IPS DF 19.7 (cell line): ENCODE measurements around the gene DCK.
"Not testable (repeated sequence)": the region's sequence is repeated elsewhere in the genome, so short reads cannot be mapped to it uniquely, and the experiment has no call there.

Experiments used
- DNase-seq: peaks from one replicate; pipeline ENCODE4 v3.0.0-alpha.2; 2013; ENCODE audit warnings: low read depth, low spot score

DCK gene

DNA sequence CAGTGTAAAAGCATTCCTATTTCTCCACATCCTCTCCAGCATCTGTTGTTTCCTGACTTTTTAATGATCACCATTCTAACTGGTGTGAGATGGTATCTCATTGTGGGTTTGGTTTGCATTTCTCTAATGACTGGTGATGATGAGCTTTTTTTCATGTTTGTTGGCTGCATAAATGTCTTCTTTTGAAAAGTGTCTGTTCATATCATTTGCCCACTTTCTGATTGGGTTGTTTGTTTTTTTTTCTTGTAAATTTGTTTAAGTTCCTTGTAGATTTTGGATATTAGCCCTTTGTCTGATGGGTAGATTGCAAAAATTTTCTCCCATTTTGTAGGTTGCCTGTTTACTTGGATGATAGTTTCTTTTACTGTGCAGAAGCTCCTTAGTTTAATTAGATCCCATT, 6.2 kb downstream of the DCK start:
- not testable (repeated sequence) for DNase-seq

DNA sequence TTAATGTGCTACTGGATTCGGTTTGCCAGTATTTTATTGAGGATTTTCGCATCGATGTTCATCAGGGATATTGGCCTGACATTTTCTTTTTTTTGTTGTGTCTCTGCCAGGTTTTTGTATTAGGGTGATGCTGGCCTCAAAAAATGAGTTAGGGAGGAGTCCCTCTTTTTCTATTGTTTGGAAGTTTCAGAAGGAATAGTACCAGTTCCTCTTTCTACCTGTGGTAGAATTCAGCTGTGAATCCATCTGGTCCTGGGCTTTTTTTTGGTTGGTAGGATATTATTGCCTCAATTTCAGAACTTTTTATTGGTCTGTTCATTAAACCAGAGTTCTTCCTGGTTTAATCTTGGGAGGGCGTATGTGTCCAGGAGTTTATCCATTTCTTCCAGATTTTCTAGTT, 7.9 kb downstream of the DCK start:
- DNase-seq = not testable (repeated sequence)

DNA sequence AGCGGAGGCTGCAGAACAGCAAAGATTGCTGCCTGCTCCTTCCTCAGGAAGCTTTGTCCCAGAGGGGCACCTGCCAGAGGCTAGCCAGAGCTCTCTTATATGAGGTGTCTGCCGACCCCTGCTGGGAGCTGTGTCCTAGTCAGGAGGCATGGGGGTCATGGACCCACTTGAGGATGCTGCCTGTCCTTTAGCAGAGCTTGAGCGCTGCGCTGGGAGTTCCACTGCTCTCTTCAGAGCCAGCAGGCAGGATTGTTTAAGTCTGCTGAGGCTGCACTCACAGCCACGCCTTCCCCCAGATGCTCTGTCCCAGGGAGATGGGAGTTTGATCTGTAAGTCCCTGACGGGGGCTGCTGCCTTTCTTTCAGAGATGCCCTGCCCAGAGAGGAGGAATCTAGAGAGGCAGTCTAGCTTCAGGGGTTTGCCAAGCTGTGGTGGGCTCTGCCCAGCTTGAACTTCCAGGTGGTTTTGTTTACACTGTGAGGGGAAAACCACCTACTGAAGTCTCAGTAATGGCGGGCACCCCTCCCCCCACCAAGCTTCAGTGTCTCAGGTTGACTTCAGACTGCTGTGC, 10.9 kb downstream of the DCK start:
- no peak for DNase-seq

DNA sequence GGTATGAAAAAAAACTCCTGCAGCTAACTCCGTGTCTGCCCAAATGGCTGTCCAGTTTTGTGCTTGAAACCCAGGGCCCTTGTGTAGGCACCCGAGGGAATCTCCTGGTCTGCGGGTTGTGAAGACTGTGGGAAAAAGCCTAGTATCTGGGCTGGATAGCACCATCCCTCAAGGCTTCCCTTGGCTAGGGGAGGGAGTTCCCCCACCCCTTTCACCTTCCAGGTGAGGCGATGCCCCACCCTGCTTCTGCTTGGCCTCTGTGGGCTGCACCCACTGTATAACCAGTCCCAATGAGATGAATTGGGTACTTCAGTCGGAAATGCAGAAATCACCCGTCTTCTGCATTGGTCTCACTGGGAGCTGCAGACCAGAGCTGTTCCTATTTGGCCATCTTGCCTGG, 11.6 kb downstream of the DCK start:
- DNase-seq = not testable (repeated sequence)

DNA sequence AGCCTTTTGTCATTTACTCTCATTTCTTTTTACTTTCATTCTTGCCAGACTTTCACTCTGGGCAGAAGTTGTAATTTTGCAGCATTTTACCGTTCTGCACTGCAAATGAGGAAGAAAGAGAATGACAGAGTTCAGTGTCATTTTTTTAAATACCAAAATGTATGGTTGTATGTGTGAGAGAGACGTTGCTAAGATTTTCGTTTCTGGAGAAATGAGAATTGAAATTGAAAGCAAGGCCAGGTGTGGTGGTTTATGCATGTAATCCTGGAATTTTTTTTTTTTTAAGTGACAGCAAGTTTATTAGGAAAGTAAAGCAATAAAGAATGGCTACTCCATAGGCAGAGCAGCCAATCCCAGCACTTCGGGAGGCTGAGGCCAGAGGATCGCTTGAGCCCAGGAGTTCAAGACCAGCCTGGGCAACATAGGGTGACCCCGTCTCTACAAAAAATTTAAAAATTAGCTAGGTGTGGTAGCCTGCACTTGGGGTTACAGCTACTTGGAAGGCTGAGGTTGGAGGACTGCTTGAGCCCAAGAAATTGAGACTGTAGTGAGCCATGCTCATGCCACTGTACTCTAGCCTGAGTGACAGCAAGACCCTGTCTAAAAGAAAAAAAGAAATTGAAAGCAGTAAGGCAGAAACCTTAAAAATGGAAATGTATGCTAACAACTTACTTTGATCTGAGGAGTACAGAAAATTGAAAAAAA, 12.9 kb downstream of the DCK start:
- no peak for DNase-seq

DNA sequence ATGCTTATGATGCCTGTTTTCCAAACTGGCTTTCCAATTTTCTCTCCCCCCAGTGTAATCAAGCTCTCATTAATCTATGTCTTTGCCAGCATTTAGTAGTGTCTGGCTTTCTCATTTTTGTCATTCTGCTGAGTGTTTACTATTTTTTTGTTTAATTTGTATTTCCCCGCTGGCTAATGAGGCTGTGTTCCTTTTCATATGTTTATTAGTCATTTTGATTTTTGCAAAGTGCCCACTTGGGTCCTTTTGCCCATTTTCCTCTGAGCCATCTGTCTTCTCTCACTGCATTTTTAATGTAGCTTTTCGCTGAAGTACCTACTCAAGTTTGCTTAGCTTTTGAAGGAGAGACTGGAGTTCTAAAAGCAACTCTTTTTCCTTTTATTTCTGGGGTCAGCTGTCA, 14.7 kb downstream of the DCK start:
- no peak for DNase-seq

DNA sequence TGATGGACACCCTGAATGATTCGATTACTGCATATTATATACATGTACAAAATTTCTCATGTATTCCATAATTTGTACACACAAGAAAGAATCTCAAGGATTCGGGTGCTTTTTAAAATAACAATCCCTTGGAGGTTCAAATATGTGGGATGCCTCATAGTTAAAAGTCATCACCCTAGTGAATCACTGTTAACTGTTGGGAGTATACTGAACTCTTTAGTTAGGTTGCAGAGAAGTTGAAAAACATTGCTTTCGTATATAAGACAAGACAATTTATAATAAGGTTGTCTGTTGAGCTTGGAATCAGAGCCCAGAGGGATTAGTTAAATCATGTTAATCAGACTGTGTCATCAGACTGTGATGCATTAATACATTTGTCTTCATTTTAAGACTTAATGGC, 15.6 kb downstream of the DCK start:
- DNase-seq = no peak

DNA sequence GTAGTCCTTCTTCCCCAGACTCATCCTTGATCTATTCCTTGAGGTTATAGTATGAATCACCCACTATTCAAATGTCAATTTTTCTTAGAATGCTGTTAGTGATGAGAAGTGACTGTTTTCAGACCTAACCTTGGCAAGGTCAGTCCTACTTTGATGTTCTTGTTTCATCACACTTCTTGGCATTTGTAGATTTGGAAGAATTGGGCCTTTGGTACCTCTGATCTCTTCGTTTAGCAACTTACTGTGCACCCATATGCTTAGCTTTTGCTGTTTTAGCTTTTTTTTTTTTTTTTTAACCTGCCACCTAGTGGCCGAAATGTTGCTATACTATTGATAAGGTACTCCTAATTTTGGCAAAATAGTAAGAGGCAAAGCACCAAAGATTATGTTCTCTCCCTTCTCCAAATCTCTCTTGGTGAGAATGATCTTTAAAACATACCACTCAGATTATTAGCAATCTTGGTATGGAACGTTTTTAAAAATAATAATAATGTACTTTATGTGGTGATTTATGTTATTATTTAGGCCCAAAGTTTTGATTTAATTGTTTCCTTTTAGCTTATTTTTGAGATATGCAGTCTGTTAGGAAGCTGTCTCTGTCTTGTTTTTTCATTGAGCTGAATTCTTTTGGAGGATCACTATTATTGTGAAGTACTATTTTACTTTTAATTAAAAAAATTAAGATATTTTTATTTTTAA, 16.6 kb downstream of the DCK start:
- no peak for DNase-seq

DNA sequence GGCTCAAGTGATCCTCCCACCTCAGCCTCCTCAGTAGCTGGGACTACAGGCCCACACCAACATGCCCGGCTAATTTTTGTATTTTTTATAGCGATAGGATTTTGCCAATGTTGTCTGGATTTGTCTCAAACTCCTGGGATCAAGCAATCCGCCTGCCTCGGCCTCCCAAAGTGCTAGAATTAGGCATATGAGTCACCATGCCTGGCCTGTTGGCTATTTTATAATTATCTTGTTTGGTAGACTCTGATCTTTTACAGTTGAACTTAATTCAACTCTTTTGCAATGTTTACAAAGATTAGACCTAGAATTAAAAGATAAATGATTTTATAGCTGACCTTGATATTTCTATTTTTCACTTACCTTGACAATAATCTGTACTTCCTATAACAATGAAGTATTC, 18.0 kb downstream of the DCK start:
- DNase-seq = no peak

DNA sequence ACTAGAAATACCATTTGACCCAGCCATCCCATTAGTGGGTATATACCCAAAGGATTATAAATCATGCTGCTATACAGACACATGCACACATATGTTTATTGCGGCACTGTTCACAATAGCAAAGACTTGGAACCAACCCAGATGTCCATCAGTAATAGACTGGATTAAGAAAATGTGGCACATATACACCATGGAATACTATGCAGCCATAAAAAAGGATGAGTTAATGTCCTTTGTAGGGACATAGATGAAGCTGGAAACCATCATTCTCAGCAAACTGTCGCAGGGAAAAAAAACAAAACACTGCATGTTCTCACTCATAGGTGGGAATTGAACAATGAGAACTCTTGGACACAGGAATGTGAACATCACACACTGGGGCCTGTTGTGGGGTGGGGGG, 23.9 kb downstream of the DCK start:
- not testable (repeated sequence) for DNase-seq

DNA sequence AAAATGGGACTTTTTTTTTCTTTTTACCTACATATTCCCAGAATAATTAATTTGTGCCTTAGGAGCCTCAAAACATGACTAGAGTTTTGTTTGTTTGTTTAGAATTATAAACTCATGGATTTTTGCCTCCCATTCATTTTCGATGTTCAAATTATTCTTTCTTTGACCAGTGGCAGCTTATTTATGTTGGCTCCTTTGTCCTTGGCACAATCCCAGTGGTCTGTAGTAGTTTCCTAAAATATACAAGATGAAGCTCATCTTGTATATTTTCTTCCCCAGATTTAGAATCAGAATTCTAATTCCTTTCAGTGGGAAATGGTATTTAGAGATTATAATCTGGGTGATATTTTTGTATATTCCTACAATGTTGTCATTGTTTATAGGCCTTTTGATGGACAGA, 27.2 kb downstream of the DCK start:
- no peak for DNase-seq

DNA sequence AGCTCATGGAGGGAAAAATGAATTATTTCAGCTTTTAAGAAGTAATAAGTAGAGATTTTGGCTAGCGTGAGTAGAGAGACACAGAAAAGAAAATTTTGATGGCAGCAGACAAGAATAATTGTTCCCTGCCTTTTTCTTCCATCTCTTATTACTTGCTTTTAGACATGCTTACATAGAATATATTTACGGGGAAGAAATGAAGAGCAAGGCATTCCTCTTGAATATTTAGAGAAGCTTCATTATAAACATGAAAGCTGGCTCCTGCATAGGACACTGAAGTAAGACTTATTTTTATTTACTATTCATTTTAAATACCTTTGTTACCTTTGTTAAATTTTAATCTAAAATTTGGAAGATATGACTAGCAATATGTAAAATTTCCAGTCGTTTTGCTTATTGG, 32.2 kb downstream of the DCK start:
- no peak for DNase-seq

DNA sequence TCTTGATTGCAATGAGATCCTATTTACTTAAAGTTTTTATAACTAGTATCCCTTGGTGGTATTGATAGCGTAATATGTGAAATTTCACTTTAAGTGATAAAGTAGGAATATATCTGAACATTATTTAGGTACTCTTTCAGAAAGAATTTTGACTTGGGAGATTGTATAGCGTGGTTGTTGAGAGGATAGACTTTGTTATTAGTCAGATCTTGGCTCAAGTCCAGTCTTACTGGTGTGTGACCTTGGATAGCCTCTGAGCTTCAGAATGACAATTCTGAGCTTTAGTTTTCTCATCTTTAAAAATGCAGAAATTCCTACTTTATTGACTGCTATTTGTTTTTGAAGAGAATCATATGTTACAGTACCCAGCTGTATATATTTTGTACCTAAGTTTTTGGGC, 32.6 kb downstream of the DCK start:
- no peak for DNase-seq

DNA sequence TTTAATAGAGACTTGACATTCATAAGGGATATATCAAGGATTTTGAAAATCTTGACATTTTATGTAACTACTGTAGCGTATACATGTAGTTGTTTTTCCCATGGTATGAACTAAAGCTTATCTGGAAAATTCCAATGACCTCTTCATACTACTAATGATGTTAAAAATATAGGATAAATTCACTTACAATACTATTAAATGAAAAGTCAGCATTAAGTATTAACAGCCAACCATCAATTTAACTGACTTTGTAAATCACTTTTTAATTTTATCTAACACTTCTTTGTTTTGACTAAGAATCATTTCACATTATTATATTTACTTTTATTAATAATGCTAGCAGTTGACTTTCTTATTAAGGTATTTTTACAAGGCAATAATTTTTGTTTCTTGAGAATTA, 34.2 kb downstream of the DCK start:
- no peak for DNase-seq

DNA sequence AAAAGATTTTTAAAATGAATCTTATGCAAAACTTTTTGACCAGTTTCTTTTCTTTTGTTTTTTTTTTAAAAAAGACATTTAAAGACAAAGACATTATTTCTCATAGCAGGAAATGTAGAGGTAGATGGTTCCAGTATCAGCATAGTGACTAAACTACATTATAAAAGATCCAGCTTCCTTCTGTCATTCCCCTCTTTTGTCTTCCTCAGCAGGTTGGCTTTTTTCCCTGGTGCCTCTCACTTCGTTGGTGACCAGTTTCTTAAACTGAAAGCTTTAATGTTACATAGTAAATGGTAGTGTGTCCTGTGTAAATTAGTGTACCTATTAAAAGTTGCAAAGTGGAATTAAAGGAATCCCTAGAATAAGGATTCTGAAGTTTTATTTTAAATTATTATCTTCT, 36.1 kb downstream of the DCK start:
- DNase-seq = peak; percentile 17

DNA sequence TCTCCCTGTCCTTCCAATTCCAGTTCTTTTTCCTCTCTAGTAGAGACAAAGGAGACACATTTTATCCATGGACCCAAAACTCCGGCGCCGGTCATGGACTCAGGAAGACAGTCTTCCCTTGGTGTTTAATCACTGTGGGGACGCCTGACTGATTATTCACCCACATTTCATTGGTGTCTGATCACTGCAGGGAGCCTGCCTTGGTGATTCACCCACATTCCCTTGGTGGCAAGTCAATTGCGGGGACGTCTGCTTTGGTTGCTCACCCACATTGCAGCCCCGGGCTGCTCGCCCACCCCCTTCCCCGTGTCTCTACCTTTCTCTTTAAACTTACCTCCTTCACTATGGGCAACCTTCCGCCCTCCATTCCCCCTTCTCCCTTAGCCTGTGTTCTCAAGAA, 38.7 kb downstream of the DCK start:
- DNase-seq = not testable (repeated sequence)

DNA sequence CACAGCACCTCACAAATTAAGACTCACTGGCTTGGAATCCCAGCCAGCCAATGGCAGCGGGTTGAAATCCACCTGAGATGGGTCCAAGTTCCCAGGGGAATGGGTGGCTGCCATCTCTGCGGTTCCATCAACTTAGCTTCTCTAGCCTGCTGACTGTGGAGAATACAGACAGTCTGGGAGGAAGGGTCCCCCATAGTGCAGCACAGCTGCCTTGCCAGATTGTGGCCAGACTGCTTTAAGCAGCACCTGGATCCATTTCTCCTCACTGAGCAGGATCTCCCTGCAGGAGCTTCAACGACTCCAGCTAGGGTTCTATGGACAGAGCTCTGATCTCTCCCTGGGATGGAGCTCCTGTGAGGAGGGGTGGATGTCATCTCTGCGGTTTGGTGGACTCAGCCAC, 51.8 kb downstream of the DCK start:
- DNase-seq = no peak

DNA sequence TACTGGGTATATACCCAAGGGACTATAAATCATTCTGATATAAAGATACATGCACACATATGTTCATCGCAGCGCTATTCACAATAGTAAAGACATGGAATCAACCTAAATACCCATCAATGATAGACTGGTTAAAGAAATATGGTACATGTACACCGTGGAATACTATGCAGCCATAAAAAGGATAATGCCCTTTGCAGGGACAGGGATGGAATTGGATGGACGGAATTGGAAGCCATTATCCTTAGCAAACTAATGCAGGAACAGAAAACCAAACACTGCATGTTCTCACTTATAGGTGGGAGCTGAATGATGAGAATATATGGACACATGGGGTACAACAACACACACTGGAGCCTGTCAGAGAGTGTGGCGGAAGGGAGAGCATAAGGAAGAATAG, 55.9 kb downstream of the DCK start:
- no peak for DNase-seq

DNA sequence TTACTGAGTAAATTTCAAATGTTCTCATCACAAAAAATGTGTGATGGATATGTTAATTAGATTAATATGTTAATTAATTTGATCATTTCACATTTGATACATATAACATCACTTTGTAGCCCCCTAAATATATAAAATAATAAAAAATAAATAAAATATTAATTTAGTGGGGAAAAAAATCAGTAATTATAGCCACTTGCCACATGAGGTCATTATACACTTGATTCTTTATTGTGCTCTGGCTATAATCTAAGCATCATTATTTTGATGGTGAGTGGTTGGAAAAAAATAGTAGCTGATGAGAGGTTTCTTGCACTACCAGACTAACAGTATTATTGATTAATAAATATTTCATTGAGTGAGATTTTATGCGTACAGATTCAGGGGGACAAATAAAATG, 57.4 kb downstream of the DCK start:
- no peak for DNase-seq

DNA sequence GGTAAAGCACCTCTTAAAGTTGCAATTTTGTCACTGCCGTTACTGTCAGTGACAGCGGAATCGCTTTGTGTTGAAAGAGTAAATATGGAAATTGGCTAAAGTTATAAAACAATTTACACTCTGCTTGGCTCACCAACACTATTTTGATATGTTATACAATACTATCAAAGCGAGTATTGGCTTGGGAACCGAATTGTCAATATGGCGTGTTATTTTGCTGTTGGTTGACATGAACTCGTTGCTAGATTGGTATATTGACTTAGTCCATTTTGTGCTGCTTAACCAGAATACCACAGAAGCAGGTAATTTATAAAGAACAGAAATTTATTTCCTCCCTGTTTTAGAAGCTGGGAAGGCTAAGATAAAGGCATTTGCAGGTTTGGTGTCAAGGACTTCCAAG, 58.6 kb downstream of the DCK start:
- DNase-seq = no peak

DNA sequence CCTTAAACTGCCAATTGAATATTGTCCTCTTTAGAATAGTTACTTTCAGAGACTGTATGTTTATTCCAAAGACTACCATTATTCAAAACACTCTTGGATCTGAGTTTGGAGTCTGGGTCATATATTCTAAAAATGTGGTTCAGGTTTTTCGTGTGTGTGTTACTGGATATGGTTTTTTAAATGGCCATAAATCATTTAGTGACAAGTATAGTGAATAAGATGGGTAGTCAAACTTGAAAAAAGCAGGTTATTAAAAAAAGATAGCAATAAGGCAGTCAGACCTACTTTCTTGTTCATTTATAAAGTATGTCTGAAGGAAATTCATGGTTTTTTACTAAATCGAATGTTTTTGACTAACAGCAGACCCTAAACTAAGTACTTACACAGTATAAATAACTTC, 59.3 kb downstream of the DCK start:
- no peak for DNase-seq

DNA sequence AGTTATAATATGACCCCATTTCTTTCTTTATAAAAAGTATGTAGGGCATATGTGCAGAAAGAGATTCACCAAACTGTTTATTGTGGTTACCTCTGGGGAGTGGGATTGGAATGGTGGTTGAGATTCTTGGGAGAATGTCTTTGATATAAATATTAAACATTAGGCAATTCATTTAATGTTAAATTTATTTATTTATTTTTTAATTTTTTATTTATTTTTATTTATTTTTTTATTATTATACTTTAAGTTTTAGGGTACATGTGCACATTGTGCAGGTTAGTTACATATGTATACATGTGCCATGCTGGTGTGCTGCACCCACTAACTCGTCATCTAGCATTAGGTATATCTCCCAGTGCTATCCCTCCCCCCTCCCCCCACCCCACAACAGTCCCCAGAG, 60.2 kb downstream of the DCK start:
- DNase-seq = not testable (repeated sequence)

DNA sequence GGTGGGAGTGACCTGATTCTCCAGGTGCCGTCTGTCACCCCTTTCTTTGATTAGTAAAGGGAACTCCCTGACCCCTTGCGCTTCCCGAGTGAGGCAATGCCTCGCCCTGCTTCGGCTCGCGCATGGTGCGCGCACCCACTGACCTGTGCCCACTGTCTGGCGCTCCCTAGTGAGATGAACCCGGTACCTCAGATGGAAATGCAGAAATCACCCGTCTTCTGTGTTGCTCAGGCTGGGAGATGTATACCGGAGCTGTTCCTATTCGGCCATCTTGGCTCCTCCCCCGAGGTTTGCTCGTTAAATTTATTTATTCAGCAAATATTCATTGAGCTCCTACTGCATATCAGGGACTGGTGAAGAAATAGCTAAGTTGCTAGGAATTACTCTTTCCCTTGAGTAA, 66.1 kb downstream of the DCK start:
- not testable (repeated sequence) for DNase-seq
